EL (cell line): ENCODE results near the gene TRPM3.
A peak's percentile ranks its signal among the peaks of the same experiment; 100 is the strongest.

Source experiments
- DNase-seq: peaks from one replicate; pipeline ENCODE4 v3.0.0-alpha.2; 2016

Gene TRPM3

DNA sequence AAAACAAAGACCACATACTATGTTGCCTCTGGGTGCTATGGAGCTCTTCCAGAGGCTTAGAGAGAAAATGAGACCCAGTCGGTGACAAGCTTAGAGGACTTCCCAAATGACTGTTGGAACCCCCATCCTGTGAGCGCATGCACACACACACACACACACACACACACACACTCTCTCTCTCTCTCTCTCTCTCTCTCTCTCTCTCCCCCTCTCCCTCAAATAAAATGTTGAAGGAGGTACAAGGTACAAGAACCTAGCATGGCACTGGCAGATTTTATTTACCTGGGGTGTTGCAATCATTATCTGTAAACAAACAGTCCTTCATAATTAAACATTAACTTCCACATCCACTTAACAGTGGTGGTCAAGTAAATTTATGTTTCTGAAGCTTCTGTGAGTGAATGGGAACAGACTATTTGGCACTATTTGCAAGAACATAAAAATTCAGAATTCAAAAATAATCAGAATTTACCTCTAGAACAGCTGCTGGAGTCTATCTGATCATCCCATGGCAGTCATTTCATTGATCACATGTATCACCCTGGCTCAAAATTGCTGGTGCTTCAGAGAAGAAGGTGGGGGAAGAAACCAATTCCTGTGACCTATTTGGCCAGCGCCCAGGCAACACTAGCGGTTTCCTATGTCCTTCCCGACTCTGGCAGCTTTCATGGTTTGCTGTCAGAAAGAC, 24.9 kb downstream of the TRPM3 start:
- no peak for DNase-seq

DNA sequence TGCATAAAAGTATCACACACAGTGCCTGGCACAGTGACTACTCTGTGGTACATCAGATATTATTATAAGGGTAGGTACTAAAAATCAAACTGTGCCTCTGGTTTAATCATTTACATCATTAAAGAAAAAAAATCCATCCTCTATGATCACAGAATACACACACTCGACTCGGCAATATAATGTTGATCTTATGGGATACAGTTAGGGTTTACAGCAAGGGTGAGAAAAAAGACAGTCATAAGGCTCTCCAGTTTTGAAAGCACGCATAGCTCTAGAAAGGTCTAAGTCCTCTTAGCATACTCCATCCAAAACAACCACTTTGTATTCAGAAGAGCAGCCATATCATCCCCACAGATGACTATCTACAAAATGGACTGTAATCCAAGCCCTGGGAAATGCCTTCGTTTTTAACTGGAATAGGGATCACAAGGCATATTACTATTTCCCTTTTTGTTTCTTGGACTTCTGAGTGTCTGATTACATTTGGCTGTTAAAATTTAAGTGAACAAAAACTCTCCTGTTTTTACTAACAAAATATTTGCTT, 26.6 kb downstream of the TRPM3 start:
- no peak for DNase-seq

DNA sequence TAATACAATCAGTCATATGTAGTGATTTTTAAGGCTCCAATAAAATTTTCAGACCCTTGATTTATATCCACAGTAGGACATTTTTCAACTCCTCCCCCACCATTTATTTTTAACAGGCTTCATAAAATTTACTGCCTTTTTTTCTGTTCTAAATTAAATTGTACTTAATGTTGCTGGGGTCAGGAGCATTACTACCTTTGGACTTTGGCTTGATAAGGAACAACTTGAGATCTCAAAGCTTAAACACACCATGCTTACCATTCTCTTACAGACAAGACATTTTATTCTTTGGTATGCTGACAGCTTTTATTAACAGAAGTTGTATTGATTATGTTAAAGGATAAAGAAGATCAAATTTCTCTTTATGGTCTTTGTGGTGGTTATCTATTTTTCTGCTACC, 30.5 kb downstream of the TRPM3 start:
- DNase-seq = no peak

DNA sequence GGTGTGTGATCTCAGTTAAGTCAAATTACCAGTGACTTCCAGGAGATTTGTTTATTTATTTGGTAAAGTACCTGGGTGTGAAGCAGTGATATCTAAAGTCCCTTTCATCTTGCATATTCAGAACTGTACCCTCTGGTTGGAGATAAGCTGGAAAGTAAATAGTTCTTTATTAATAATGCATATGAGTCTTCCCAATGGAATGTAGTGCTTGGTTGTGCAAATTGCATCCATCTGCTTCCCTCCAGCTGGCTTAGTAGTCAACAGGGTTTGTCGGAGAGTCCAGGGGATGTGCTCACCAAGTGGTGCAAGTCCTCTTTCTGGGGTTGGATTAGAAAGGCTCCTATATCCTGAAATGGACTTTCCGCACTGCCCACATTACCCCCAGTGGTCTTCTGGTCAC, 42.0 kb downstream of the TRPM3 start:
- peak; percentile 58 for DNase-seq

DNA sequence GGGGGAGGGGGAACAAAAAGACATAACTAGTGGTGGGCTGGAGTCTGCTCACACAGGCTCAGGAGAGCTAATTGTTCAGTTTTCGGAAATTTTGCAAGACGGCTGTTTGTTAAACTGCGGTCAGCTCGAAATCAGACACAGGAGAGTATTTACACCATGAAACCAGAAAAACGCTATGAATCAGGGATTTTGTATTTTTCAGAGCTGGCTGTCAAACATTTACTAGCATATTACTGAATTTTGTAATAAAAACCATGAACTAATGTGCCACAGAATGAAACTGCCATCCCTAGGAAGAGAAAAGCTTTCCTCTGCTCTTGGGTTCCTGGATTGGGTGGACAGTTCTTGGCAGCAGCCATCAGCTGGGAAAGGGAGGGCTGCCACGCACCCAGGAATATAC, 45.3 kb downstream of the TRPM3 start:
- no peak for DNase-seq

DNA sequence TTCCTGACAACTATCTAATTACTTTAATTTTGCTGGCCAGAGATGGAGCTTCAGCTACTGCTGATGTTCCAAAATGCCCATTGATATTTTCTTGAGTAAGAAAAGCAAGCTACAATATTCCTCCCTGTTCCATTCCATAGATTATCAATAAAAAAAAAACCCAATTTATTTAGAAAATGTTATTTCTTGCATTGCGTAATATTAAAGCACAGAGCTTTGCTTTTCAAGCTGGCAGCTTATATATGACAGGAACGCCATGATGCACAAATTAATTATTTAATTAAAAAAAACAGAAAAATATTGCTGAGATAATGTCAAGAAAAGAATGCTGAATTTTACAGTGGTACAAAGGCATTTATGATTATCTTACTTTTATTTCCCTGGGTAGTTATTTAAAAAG, 47.9 kb downstream of the TRPM3 start:
- DNase-seq = no peak

DNA sequence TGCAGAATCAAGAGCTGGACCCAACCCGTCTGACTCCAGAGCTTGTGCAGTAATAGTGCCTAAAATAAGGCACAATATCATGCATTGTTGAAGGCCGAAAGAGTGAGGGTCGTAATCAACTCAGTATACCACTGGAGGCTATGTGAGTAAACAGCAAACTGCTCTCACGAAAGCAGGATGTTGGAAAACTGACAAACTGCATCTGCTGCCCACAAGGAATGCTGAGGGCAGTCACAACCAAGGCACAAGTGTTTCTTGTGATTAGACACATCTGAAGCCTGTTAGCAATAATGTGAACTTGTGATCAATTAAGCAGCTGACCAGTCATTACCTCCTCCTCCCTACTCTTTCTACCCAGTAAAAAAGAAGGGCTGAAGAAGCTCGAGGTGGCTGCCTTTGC, 48.8 kb downstream of the TRPM3 start:
- DNase-seq = peak; percentile 1

DNA sequence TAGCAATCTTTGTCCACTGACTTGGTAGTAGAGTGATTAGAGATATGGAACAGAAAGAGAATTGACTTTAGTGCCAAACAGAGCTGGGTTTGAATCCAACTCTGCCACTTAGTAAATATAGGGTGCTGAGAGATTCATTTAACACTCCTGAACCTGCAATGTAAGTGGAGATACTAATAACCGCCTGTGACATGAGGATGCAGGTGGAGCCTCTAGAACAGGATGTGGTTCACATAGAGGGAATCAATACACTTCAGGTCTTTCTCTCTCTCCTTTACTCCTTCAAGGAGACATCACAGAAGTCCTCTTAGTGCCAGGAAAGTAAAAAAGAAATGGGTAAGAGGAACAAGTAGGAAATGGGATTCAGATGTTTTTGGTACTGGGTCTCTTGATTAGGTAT, 49.8 kb downstream of the TRPM3 start:
- no peak for DNase-seq

DNA sequence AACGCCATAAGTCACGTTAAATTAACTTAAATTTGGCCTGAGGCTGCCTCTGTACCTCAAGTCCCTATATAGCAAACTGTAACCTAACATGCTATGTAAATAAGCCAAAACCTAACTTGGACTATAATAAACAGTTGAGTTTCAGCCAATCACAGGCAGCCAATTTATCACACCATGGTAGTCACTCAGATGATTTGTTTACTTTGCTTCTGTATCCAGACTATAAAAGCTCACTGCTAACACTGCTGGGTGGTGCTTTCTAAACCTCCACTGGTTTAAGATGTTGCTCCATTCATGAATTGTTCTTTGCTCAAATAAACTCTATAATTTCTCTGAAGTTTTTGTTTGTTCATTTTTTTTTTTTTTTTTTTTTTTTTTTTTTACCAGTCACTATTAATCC, 62.8 kb downstream of the TRPM3 start:
- DNase-seq = no peak

DNA sequence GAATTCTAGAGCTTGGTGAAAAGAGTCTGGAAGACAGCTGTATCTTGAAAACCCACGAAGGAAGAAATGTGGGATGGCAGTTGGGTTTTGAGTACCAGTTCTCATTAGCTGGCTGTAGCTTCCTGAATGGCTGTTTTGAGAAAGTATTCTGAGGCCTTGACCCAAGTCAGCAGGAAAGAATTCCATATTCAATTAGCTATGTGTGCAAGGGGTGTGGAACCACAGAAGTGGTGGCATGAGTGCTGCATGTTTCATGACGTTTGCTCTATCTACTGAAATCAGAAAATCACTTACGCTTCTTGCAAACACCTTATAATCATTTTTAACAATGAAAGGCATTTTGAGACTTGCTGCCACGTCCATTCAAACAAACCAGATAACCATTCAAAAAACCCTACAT, 69.1 kb downstream of the TRPM3 start:
- no peak for DNase-seq

DNA sequence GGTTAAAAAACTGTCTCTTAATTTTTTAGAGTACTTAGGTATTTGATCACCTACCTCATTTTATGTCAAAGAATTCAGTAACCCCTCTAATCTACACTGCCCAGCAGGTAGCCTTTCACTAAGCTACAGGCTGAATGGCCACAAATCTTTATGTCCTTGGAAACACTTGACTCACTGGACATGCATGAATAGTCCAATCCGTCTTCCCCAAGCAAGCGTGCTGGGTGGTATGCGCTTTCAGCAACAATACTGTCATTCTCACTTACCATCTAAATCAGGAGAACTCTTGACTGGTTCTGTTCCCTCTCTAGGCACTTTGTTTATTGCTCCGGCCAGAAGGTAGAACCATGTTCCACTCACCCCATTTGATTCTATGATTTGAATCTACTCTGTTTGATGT, 73.1 kb downstream of the TRPM3 start:
- DNase-seq = no peak

DNA sequence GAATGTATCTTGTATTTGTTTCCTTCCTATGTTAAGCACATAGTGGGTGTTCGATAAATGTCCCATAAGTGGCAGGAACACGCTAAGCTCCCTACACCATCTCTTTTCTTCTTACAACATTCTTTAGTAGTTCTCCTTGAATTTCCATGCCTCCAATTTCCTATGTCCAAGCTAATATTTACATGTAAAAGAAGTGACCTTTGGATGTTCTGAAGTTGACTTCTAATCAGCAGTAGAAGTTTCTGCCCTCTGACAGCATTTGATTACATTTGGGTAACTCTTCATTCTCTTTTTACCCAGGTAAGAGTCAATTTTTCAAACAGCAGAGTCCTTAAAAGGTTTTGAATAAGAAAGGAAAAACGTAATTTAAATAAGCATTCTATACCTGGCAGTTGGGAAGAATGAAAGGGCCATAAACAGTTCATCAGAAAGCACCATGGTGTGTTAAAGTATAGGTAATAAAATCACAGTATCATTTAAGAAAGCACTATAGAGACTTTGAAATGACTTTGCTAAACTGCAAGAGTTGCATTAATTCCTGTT, 78.9 kb downstream of the TRPM3 start:
- DNase-seq = no peak

DNA sequence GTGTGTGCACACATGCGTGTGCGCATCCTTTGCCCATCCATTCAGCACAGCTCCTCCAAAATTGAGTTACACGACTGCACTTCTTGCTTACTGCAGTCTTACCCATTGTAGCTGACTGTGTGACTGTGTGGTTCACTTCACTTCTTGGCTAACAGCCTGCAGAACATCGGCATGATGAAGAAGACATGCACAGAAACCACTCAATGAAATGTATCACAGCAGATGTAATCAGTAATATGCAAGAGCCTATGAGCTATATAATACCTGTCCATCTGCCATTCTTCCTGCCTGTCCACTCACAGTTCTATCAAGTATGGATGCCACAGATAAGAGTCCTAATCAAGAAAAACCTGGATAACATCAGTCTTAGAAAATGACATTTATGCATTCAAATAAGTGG, 83.9 kb downstream of the TRPM3 start:
- DNase-seq = no peak

DNA sequence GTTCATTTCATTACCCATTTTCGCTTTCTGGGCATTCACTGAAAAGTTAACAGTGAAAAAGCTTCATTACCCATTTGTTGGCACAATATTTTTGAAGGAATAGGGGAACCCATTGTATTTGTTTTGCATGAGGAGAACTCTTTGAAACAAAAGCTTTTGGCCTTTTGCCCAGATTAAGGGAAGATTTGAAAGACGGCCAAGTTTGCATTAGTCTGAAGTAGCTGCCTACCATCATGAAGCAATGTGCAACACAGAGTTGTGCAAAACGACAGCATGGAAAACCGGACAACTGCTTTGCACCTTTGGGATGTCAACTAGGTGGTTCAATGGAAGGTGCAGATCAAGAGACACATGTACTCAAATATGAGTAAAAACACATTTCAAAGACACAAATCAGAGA, 84.9 kb downstream of the TRPM3 start:
- peak; percentile 2 for DNase-seq

DNA sequence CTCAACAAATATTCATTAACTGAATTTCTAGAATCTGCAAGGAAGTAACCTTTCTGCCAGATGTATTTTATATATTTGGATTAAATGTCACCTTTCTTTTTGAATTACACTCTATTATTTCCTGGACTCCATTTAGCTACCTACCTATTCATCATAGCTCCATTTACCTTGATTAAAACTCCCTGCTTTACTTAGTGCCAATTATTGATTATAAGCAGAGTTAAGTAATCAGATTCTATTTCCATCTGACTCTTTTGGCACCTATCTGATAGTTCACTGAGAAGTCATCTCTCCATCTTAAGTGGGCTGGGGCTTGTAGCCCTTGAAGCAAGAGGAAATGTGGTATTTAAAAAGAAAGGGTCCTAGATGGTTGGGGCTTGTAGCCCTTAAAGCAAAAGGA, 88.6 kb downstream of the TRPM3 start:
- no peak for DNase-seq

DNA sequence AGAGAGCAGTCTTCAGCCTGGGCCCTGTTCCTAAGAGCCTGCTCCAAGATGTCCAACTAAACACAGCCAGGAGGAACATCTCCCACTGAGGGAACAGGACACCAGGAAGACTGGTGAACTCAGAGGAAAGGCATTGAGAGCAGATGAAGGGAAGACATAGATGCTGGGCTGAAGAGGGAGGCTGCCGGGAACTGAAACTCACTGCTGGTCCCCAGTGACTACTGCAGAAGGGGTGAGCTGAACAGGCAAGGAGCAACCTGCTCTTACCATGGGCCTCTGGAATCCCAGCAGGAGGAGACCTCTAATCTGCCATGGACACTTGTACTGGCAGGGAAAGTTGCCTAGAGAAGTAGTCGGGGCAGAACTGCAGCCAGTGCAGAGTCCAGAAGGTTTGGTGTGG, 95.7 kb downstream of the TRPM3 start:
- DNase-seq = no peak

DNA sequence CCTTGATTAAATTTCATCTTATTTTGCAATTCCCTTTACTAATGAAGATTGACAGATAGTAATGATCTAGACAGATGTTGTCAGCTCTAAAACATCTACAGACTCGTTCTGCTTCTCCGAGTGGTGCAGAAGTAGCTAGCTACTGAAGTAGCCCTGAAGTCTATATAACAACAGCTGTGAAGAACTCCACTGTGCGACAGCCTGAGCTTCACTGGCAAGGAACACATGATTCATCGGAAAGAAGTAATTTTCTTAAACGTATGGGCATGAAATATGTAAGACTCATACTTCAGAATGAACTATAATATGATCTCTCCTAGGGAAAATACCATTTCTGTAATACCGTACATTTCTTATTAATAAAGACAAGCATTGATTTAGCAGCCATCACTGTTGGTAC, 96.2 kb downstream of the TRPM3 start:
- no peak for DNase-seq

DNA sequence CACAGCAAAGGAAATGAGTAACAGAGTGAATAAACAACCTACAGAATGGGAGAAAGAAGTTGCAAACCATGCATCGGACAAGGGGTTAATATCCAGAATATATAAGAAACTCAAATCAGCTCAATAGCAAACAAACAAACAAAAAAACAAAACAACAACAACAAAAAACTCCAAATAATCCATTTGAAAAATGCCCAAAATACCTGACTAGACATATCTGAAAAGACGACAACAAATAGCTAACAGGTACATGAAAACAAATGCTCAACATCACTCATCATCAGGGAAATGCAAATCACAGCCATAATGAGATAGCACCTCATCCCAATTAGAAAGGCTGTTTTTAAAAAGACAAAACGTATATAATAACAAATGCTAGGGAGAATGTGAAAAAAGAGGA, 111.2 kb downstream of the TRPM3 start:
- no peak for DNase-seq

DNA sequence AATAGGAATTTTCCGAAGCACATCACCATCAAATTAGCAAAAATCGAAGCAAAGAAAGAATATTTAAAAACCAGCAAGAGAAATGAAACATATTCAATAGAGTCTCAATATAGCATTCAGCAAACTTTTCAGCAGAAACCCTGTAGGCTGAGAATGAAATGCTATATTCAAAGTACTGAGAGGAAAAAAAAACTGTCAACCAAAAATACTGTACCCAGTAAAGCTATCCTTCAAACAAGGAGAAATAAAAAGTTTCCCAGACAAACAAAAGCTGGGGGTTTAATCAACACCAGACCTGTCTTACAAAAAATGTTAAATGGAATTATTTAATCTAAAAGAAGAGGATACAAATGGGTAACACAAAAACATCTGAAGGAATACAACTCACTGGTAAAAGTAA, 116.0 kb downstream of the TRPM3 start:
- DNase-seq = no peak

DNA sequence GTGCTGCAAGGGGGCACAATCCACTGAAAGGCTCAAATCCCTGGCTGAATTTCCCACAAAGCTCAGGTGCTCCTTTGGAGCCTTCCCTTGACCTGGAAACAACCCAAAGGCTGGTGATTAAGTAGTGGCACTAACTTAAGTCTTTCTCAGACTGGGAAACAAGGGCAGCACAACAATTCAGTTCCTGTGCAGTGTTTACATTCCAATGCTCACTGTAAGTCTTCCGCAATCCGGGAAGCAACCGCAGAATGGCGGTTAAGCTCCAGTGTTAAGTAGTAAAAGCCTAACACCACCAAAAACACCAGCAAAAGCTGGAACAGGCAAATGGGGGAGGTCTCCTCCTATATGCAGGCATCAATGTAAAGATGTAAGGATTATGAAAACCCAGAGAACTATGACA, 117.2 kb downstream of the TRPM3 start:
- DNase-seq = peak; percentile 10

DNA sequence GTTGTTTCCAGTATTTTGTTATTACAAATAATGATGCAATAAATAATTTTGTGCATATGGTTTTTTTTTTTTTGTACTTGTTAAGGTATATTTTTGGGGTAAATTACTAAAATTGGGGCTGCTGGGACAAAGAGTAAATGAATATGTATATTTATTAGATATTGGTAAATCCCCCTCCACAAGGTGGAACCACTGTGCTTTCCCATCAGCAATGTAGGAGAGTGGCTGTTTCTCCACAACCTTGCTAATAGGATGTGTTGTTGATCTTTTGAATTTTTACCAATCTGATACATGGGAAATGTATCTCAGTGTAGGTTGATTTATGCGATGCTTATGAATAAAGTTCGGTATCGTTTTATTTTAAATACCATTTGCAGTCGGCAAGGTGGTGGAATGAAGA, 118.1 kb downstream of the TRPM3 start:
- no peak for DNase-seq

DNA sequence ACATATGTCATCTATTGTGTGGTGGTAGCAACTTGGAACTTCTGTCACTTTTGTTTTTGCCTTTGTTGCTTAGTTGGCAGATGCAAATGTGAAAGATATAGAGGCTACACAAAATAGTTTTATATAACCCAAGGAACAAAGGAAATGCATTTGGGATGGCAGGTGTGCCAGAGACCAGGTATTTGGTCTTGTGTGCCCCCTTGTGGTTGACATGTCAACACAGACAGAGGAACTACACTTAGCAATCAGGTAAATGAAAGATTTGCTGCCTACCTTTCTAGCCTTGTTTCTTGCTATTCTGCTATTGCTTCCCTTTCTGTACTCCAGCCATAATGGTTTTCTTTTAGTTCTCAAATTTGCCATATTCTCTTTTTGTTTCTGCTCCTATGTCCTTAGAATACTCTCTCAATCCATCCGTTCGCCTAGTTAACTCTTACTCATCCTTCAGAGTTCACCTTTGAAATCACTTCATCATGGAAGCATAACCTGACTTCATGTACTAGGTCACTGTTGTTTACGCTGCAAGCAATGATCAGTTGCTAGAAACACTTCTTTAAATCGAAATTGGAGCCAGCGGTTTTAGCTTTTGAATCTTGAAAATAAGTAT, 119.5 kb downstream of the TRPM3 start:
- peak; percentile 31 for DNase-seq

DNA sequence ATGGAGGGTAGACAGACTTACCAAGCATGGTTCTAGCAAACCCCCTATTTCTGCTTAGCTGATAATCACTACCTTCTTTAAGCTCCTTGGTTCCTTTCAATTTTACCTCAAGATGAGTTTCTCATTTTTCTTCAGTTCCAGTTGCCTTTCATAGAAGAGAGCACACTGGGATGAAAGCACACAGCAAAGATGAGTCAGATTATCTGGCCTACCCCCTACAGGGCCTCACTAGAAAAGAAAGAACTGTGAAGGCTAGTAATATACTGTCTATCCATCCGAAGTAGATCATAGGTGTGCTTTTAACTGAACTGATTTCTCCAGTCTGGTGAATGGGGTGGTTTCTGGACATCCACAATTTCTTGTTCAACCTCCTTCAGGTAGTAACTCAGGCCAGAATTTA, 122.5 kb downstream of the TRPM3 start:
- peak; percentile 24 for DNase-seq

DNA sequence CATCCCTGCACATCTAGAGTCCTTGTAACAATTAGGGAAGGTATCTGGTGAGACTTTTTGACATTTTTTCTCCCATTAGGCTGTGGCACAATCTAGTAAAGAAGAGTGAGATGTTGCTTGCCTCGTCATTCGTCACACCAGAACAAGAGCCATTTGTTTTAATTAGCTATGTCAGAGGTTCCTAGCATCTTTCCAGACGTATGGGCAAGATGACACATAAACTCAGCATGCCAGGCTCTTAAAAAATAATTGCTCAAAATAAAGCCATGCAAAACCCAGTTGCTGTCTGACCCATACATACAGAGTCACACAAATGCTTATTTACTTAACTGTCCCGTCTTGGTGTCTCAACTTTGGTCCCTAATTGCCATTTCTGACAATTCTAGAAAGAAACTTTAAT, 125.9 kb downstream of the TRPM3 start:
- DNase-seq = no peak

DNA sequence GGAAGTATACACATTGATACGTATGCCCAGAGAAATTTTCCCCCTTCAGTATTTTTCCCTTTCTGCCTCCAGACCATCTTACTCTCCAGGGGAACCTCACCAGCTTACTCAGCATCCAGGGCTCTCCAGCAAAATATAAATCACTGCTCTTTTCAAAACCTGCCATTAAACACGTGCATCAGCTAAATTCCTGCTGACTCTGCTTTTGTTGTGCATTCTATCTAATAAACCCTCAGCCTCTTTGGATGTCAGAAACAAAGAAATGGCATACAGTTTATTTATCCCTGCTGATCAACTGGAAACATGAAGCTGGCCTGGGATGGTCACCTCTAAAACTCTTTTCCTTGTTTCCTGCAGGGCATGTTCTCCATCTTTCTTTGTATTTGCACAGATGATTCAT, 126.8 kb downstream of the TRPM3 start:
- no peak for DNase-seq
